ENCODE data around the gene SND1.
"Not testable (repeated sequence)": the region's sequence is repeated elsewhere in the genome, so short reads cannot be mapped to it uniquely, and the experiment has no call there.

SND1 gene

GRCh38 chr7:127652333-127653248 lies 597 bp downstream of the SND1 start:
- no peak for DNase-seq (ENCODE audit: low read depth in 2 of 2)

- DNase-seq (ENCODE audit: low read depth in 2 of 2) = no peak
Measured at GRCh38 chr7:127653396-127653795, 1.4 kb downstream of the SND1 start.

GRCh38 chr7:127654404-127655394 lies 2.7 kb downstream of the SND1 start:
- DNase-seq (ENCODE audit: low read depth in 2 of 2) = no peak

DNA sequence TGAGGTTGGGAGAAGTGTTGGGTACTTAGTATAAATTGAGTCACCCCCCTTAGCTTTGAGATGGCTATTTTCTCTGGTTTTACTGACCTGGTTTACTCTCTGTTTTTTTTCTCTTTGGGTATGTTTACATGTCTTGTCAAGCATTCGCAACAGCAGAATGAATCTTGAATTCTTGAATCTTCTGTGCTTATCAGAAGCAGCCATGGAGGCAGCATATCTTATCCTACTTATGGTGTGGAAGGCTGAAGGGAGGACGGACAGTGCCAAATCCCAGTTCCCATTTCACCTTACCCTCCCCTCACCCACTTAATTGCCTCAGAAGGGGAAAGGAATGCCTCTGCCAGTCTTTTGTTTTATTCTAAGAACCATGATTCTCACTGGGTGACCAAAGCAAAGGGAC lies 3.7 kb downstream of the SND1 start:
- DNase-seq (ENCODE audit: low read depth in 2 of 2) = no peak

DNA sequence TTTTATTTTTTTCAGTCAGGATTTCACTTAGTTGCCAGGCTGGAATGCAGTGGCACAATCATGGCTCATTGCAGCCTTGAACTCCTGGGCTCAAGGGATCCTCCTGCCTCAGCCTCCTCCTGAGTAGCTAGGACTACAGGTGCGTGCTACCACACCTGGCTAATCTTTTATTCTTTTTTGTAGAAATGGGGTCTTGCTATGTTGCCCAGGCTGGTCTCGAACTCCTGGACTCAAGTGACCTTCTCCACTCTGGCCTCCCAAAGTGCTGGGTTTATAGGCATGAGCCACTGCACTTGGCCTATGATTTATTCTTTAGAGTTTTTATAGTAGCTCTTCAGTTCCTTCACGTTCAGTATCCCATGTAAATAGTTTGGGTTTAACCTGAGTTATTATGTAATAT lies 5.5 kb downstream of the SND1 start:
- DNase-seq (ENCODE audit: low read depth in 2 of 2) = no peak

DNA sequence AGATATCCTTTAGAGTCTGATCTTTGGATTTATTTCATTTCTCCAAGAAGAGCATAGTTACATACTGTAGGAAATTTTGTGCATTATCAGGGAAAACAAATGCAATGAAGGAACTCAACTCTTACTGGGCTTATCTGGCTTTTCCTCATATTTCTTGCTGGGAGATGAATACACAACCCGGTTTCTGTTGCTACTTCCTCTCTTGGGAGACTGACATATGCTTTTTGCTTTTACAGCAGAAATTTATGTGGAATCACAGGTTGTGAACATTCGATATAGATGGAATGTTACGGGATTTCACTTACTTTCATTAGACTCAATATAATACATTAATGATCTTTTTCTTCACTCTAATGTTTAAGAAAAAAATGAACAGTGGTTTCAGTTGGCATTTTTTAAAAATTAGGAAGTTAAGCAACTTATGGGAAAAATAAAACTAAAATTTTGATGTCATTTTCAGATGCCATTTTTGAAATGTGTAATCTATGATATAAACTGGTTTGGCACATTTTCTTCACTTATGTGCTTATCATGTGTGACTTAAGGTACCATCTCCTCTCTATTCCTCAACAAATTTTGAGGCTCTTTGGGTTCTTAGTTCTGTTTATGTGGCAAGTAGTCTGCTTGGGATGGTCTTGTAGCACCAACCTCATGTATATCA lies 7.1 kb downstream of the SND1 start:
- no peak for DNase-seq (ENCODE audit: low read depth in 2 of 2)

- no peak for DNase-seq (ENCODE audit: low read depth in 2 of 2)
Measured at GRCh38 chr7:127665922-127666321, 13.9 kb downstream of the SND1 start.

GRCh38 chr7:127666602-127667001 lies 14.6 kb downstream of the SND1 start:
- no peak for DNase-seq (ENCODE audit: low read depth in 2 of 2)

GRCh38 chr7:127667017-127667670 lies 15.2 kb downstream of the SND1 start:
- DNase-seq (ENCODE audit: low read depth in 2 of 2) = no peak

DNA sequence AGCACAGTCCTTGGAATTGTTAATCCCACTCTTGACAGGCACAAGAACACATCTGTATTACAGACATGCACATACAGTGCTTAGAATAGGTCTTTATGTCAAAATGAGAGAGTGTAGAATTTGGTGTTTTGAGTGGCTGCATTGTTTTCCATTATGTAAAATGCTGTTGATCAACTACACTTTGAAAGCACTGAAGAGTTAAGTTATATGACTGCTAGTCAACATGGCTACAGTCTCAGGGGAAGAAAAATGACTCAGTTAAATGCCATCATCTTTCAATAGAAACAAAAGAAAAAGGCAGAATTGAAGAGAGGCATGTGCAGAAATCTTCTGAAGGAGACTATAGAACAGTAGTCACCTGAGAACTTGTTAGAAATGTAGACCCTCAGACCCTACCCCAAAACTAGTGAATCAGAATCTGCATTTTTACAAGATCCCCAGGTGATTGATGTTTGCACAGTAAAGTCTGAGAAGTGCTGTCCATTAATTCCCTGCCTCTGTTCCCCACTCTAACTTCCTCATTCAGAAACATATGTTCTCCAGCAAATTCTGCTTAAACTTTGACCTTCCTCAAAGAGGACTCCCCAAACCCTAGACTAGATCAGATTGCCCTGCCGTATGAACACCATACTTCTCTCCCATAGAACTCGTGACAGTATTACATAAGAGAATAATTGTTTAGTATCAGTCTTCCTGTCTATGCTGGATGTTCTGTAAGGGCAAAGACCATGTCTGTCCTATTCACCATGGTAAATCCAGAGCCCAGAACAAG lies 16.0 kb downstream of the SND1 start:
- DNase-seq (ENCODE audit: low read depth in 2 of 2) = no peak

GRCh38 chr7:127671341-127671740 lies 19.3 kb downstream of the SND1 start:
- no peak for DNase-seq (ENCODE audit: low read depth in 2 of 2)

GRCh38 chr7:127673902-127674301 lies 21.9 kb downstream of the SND1 start:
- DNase-seq (ENCODE audit: low read depth in 2 of 2) = no peak

DNA sequence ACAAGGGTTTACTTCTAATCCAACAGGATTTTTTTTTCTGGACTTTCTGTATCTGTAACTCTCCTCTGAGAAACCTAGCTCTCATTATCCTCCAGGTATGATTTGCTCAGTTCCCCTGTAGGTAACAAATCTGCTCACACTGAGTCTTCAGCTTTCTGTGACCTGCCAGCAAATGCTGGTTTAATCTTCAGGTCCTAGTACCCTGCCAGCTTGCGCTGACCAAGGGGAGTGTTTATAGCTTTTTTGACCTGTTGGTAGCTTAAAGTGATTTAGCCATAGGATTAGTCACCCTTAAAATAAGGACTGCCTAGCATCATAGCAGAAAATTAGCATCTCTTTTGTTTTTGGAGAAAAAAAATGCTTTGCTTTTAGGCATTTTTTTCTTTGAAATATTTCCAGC lies 22.4 kb downstream of the SND1 start:
- no peak for DNase-seq (ENCODE audit: low read depth in 2 of 2)

DNA sequence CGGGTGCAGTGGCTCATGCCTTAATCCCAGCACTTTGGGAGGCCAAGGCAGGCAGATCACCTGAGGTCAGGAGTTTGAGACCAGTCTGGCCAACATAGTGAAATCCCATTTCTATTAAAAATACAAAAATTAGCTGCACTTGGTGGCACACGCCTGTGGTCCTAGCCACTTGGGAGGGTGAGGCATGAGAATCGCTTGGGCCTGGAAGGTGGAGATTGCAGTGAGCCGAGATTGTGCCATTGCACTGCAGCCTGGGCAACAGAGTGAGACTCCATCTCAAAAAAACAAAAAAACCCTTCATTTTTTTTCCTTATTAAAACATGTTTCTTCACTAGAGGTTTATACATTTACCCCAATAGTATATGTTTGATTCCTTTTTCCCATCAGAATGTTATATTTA lies 22.9 kb downstream of the SND1 start:
- not testable (repeated sequence) for DNase-seq (ENCODE audit: low read depth in 2 of 2)

GRCh38 chr7:127675721-127676120 lies 23.7 kb downstream of the SND1 start:
- no peak for DNase-seq (ENCODE audit: low read depth in 2 of 2)

DNA sequence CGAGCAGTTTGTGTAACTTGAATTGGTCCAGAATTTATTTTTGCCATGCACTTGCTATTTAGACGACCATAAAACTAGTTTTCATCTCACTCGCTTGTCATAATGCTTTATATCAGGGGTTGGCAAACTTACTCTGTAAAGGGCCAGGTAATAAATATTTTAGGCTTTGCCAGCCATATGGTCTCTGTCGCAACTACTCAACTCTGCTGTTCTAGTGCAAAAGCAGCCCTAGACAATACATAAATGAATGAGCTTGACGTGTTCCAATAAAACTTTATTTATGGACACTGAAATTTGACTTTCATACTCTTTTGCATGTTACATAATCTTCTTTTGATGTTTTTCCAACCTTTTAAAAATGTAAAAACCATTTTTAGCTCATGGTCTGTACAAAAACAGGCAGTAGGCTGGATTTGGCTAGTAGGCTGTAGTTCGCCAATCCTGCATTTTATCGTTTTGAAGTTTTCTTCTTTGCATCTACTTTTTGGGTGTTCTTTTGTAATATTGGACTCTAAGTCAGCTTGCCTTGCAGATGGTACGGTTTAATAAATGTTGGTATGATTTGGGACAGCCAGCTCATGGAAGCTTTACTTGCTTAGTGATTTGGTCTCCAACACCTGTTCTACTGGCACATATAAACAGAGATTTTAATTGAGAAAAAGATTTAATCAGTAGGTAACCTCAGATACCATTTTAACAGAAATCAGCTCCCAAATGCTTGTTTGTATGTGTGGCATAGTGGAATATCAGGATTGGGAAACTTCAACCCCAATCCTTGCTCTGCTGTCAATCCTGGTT lies 25.6 kb downstream of the SND1 start:
- no peak for DNase-seq (ENCODE audit: low read depth in 2 of 2)

GRCh38 chr7:127678337-127678736 lies 26.3 kb downstream of the SND1 start:
- DNase-seq (ENCODE audit: low read depth in 2 of 2) = no peak

GRCh38 chr7:127678947-127679346 lies 27.0 kb downstream of the SND1 start:
- no peak for DNase-seq (ENCODE audit: low read depth in 2 of 2)

DNA sequence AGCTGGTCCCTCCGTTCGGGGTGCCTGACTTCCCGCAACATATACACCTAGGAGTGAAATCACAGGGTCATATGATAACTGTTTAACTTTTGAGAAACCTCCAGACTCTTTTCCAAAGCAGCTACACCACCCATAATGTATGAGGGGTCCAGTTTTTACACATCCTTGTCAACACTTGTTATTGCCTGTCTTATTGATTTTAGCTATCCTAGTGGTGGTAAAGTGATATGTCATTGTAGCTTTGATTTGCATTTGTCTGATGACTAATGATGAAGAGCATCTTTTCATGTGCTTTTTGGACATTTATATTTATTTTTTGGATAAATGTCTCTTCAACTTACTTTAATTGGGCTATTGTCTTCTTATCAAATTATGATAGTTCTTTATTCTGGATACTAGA lies 29.0 kb downstream of the SND1 start:
- DNase-seq (ENCODE audit: low read depth in 2 of 2) = no peak

DNA sequence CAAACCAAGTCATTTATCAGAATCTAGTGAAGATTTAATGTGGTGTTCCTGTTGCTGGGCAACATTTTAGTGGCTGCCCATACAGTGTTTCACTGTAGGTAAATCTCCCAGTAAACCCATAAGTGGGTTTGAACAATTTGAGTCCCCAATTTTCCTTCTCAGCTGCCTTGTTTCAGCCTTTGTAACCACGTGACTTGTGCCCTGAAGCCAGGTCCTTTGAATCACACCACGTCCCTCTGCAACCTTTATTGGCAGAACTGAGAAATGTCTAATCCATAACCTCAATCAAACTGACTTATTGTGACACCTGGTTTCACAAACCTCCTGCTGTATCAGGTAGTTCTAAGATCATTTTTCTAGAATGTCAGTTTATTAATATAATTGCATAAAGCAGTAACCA lies 30.1 kb downstream of the SND1 start:
- no peak for DNase-seq (ENCODE audit: low read depth in 2 of 2)

Measured in activated CD4-positive, alpha-beta T cell treated with anti-CD3 and anti-CD28 coated beads for 24 hours (primary cell).